ENCODE measurements around the gene ATXN1.

DNA sequence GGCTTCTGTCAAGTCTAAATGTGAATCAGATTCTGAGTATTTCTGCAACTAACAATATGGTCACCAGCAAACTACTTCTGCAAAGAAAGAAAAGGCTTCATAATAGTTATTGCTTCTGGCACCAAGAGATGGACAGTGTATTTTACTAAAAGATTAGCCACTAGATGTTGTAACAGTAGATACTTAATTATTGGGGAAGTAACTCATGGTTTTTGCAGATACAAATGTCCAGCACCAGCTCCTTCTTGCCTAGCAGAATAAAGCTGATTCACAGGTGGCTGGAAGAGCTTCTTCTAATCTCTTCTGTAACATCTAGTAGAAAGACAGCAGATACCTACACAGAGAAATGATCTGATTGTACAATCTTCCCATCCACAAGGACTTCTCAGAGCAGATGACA lies 21.2 kb downstream of the ATXN1 start:
- TF ChIP-seq POLR2AphosphoS5 (IDR thresholded peaks at IDR 0.05): no peak
- no peak for TF ChIP-seq CTCF (IDR thresholded peaks at IDR 0.05)

Data from gastroesophageal sphincter (tissue), 3 donors.